Fibroblast of the conjunctiva (primary cell): ENCODE data around the gene RANBP1.
A peak's percentile ranks its signal among the peaks of the same experiment; 100 is the strongest.
"Not testable (repeated sequence)": the region's sequence is repeated elsewhere in the genome, so short reads cannot be mapped to it uniquely, and the experiment has no call there.

Experiments
- DNase-seq: peaks from one replicate; pipeline ENCODE4 v3.0.0-alpha.2; 2010; ENCODE audit warnings: low read depth

Gene RANBP1

GRCh38 chr22:20154602-20155187 is 38.8 kb downstream of the RANBP1 start:
- no peak for DNase-seq

- DNase-seq = peak; percentile 54
These were observed 39.6 kb downstream of the RANBP1 start for GRCh38 chr22:20155330-20156041.

GRCh38 chr22:20156042-20156389 is 40.1 kb downstream of the RANBP1 start:
- DNase-seq = no peak

- peak; percentile 63 for DNase-seq
These were observed 40.9 kb downstream of the RANBP1 start for GRCh38 chr22:20156611-20157429.

GRCh38 chr22:20157430-20158183 is 41.7 kb downstream of the RANBP1 start:
- DNase-seq = no peak

DNA sequence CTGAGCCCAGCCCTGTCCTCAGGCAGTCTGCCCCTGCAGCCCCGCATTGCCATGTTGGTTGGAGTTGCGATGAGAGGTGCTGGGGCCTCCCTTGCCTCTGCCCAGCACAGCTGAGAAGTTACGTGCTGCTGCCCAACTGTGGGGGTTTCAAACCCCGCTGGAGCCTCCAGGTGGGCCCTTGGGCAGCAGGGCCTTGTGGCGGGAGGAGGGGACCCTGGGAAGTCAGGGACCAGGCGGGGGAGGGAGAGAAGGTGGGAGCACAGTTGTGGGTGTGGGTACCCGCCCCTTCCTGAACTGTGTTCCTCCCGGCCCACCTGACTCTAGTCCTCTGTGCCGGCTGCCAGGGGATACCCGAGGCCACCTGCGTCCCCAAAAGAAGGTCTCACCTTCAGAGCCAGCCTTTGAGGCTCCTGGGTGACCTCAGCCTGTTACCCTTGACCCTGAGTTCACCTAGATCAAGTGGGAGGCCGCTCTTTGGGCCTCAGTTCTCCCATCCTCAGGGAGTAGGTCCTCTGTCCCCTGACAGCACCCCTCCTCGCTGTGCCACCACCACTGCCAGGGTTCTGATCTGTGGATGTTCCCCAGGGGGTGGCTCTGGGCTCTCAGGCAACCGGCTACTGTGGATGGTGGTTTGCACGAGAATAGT is 42.6 kb downstream of the RANBP1 start:
- DNase-seq = no peak

DNA sequence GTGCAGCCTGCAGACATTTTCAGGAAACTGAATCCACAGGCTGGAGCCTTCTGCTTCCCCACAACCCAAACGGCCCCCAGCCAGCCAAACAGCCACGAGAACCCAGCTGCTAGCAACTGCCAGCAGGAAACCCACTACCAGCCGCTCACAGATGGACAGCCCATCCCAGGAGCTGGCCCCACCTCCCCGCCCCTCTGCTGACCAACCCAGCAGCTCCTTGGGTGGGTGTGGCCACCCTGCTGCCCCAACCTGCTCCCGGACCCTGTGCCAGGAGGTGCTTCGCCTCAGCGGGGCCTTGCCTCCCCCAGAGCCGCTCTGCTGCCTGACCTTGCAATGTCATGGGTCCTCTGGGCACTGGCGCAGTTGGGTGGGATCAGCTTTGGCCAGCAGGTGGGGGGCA is 43.2 kb downstream of the RANBP1 start:
- DNase-seq = no peak

DNA sequence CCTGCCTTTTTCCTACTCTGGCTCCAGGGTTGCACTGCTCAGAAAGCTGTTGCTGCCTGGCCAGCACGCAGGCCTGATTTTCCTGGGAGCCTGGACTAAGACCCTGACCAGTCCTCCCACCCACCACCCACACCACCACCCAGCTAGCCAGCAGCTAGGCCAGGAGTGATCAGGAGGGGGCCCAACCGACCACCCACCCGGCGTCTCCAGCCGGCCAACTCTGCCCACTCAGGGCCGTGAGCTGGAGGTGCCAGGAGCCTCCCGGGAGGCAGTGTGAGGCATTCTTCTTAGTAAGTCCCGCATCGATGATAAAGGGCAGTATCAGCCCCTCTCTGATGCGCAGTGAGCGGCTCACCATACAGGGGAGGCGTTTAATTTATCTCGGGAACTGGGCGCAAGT is 43.6 kb downstream of the RANBP1 start:
- not testable (repeated sequence) for DNase-seq

DNA sequence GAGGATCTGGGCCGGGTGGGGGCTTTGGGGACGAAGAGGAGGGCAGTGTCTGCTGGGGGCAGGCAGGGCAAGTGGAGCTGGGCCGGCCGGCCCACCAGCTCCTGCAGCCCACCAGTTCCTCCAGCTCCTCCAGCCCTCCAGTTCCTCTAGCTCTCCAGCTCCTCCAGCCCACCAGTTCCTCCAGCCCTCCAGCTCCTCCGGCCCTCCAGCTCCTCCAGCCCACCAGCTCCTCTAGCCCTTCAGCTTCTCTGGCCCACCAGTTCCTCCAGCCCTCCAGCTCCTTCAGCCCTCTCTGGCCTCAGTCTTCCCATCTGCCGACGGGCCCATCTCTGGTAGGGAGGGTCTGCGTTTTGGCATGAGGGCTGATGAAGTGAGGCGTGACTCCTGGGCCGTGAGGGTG is 44.1 kb downstream of the RANBP1 start:
- DNase-seq = no peak

GRCh38 chr22:20164863-20165262 is 49.0 kb downstream of the RANBP1 start:
- DNase-seq = no peak

GRCh38 chr22:20165421-20165820 is 49.5 kb downstream of the RANBP1 start:
- DNase-seq = no peak

- no peak for DNase-seq
These were observed 50.0 kb downstream of the RANBP1 start for GRCh38 chr22:20165913-20166312.

- DNase-seq = no peak
These were observed 50.8 kb downstream of the RANBP1 start for GRCh38 chr22:20166703-20167102.

DNA sequence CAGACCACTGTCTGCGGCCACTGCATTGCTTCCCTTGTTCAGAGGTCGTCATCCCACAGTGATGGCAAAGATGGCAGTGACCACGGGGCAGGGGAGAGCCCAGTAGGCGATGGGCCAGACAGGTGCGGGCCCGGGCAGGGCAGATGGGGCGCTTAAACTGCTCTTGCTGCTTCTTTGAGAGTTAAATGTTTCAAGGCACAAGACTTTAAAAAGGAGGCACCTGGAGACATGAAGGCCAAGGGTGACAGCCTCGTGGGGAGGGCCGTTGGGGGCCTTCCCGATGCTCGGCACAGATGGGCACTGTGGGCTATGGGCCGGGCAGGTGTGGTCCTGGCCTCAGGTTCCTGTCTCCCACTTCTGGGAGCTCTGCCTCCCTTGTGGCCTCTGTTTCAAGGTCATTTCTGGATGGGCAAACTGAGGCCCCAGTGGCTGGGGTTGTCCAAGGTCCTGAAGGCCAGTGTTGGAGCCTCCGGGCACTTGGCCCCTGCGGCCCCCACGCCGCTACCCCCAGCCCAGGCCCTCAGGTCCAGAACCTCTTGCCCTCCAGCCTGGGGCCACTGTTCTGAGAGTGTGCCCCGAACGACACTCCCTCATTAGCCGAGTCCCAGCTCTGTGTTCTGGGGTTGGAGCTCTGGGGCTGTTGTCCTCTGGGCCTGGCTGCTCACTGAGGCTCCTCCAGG is 51.9 kb downstream of the RANBP1 start:
- no peak for DNase-seq

GRCh38 chr22:20169253-20169822 is 53.4 kb downstream of the RANBP1 start:
- DNase-seq = no peak

GRCh38 chr22:20170170-20170569 is 54.3 kb downstream of the RANBP1 start:
- no peak for DNase-seq

GRCh38 chr22:20171288-20172140 is 55.6 kb downstream of the RANBP1 start:
- no peak for DNase-seq

- DNase-seq = no peak
These were observed 56.3 kb downstream of the RANBP1 start for GRCh38 chr22:20172141-20172613.

- DNase-seq = no peak
These were observed 57.3 kb downstream of the RANBP1 start for GRCh38 chr22:20173246-20173645.

DNA sequence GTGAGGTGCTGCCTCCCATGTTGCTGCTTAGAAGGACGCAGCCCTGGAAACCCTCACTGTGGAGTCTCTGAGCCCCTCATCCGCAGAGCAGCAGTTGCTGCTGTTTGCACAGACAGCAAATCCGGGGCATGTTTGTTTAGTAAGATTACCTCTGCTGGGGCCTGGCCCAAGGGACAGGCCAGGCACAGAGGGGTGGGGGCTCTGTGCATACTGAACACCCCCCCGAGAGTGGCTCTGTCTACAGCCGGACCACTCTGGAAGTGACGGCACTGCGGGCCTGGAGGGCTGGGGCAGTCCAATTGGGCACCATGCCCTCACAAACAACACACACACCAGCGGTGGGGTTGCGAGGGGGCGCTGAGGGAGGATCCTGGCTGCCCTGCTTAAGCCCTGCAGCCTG is 57.9 kb downstream of the RANBP1 start:
- no peak for DNase-seq
